ENCODE results near the gene DIAPH2. TPM values are rescaled to one million over a fixed set of nuclear protein-coding genes. Genes with fewer than 3 reads are reported as not detected.

DIAPH2 gene
- total RNA-seq, 4 donors from 2014 or later = 36.6 to 78.3 (median 41.4) TPM

DNA sequence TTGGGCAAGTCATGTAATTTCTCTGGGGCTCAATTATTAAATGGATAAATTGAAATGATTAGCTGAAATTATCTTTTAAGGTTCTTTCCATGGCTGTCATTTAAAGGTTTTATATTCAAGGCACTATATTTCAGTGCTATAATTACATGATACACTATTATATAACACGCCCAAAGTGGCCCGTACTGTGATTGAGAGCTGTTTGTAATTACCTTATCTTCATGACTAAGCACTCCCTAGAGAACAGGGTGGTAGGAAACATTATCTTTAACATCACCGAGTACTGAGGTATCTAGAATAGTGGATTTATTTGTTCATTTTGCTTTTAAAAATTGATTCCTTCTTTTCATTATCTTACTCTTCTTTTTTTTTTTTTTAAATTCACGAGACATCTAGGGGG, 79.0 kb downstream of the DIAPH2 start:
- no peak for TF ChIP-seq CTCF (IDR thresholded peaks at IDR 0.05)
- ATAC-seq (ENCODE audit: low FRiP score) (no peak), DNase-seq (ENCODE audit: low spot score) (no peak)

GRCh38 chrX:96764864-96765263, 80.2 kb downstream of the DIAPH2 start:
- TF ChIP-seq CTCF (IDR thresholded peaks at IDR 0.05) = no peak
- DNase-seq (ENCODE audit: low spot score) (no peak), ATAC-seq (ENCODE audit: low FRiP score) (no peak)

GRCh38 chrX:96770315-96770714, 85.7 kb downstream of the DIAPH2 start:
- DNase-seq (ENCODE audit: low spot score) (no peak), ATAC-seq (ENCODE audit: low FRiP score) (no peak)
- TF ChIP-seq CTCF (IDR thresholded peaks at IDR 0.05) = no peak

DNA sequence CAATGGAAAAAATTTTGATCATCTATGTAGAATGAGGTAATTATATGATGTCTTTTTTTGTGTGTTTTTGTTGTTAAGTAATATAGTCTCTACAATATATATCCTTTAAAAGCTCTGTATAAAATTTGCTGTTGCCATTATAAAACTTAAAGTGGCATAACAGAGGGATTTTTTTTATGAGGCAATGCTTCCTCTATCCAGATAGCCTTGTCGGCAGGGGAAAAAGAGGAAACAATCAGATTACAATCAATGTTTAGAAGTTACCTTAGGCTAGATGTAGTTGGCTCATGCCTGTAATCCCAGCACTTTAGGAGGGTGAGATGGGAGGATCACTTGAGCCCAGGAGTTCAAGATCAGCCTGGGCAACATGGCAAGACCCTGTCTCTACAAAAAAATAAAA, 86.8 kb downstream of the DIAPH2 start:
- TF ChIP-seq CTCF (IDR thresholded peaks at IDR 0.05) = no peak
- DNase-seq (ENCODE audit: low spot score) (no peak), ATAC-seq (ENCODE audit: low FRiP score) (no peak)

GRCh38 chrX:96774116-96774515, 89.5 kb downstream of the DIAPH2 start:
- DNase-seq (ENCODE audit: low spot score) = no peak
- TF ChIP-seq CTCF (IDR thresholded peaks at IDR 0.05) = no peak
- ATAC-seq (ENCODE audit: low FRiP score) = no peak

DNA sequence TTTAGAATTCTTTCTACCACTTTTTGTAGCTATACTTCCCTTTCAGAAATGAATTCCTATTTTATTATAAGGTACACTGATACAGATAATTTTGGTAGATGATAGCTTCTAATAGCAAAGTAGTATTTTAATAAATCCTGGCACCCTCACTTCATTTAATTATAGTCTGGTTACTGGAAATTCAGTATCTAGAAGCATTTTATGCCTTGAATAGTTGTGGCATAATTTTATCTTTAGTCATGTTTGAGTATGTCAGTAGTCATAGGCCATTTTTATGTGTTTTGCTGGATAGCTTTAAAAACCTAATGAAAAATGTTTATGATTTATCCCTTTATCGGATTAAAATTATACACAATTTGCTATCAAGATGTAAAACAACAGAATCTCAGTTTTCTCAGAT, 92.3 kb downstream of the DIAPH2 start:
- ATAC-seq (ENCODE audit: low FRiP score) (no peak), DNase-seq (ENCODE audit: low spot score) (no peak)
- no peak for TF ChIP-seq CTCF (IDR thresholded peaks at IDR 0.05)

- ATAC-seq (ENCODE audit: low FRiP score) = no peak
- TF ChIP-seq CTCF (IDR thresholded peaks at IDR 0.05) = no peak
- DNase-seq (ENCODE audit: low spot score) = no peak
Measured at GRCh38 chrX:96791559-96791958, 106.9 kb downstream of the DIAPH2 start.
